Tracheal epithelial cell (primary cell): ENCODE data around the gene OR4D5. TPM values are rescaled to one million over a fixed set of nuclear protein-coding genes. Genes with fewer than 3 reads are reported as not detected.

Source experiments
- total RNA-seq: library from RNA; depleted of rRNA; stranded (reverse); fragments of >200 nt; gene quantifications from 2 replicates; pipeline ENCODE4 v1.2.1, GENCODE V29; 2014

OR4D5 gene
- total RNA-seq: not detected in 2 replicates

DNA sequence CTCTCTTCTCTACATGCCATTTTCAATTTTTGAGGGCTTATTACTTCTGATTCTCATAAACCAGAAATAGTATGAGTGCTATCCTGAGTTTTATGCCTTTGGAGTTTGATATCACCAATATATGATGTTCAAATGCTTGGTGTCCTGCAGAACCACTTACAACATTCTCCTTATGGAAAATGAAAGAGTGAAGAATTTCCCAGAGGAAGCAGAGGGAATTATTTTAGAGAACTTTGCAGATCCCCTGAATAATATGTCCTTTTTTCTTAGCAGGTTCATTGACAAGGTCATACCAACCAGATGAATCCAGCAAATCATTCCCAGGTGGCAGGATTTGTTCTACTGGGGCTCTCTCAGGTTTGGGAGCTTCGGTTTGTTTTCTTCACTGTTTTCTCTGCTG is at the start of gene OR4D5:
TSS of gene OR4D5 (plus strand) at position 301 of the 400 bp plus-strand sequence. CDS start at position 301, 0 bp downstream.

DNA sequence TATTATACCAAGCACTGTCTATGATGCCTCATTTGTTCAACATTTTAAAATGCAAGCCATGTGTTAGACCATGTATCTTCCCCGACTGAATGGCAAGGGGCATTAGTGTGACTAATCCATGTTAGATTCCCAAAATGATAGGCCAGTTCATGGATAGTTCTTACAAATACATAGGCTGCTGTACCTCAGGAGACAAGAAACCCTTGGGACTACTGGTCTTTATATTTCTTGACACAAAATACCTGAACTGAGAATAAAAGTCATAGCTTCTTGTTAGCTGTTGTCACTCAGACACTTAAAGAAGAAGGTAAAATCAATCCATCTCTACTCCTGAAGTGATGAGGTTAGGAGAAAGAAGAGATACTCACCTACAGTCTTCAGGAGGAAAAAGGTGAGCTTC is 37.5 kb upstream of the OR4D5 start, which contains the start of gene OR8D4:
TSS of gene OR8D4 (plus strand) at position 301 of the 400 bp plus-strand sequence. CDS start 4,265 bp downstream, outside the sequence.

DNA sequence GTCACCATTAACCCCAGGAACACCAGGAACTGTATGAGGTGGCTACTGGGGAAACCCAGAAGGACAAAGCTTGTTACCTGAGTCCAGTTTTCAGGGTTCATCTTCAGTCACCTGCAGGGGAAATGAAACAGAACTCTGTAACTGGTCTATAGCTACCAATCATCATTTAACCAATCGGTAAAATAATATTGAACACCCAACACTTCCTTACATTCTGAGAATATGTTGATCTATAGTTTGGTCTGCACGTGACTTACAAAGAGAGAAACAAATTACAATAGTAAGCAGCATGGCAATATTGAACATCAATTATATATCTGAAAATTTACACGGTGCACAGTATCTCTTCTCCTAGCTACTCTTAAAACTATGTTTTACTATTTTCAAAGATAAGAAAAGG is 4.3 kb downstream of the OR4D5 start, which contains the start of gene OR6T1:
TSS of gene OR6T1 (minus strand) at position 101 of the 400 bp plus-strand sequence. CDS start at position 101, 0 bp downstream.

DNA sequence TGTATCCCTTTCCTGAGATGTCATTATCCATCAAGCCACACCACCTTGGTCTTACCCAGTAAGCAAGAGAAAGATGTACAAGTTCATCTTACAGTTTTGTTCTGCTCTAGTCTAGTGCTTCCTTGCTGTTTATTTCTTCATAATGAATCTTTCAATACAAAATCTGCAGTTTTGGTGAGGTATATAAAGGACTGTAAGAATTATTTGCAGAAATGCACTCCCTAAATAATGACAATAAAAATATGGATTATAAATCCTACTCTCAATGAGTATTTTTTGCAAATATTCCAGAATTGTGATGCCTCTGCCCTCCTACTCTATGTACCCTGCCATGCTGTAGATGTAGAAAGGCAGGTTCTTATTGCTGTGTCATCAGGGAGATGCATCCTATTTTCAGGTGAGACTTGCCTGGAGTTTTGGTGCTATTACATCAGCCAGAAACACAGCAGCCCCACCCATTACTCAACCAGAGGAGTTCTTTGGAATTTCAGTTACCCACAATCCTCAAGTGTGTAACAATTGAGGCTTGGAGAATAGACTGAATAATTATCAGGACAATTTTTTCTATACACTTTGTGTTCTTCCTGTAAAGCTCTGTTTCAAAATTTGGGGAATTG is 38.4 kb downstream of the OR4D5 start, which contains the start of gene OR10S1:
TSS of gene OR10S1 (minus strand) at position 51 of the 617 bp plus-strand sequence. CDS start 117 bp downstream, outside the sequence.

Other genes starting within 250 kb of the OR4D5 start
- gene ZNF202, start 198.0 kb upstream of the OR4D5 start, total RNA-seq: 4.3 and 6.3 TPM in 2 replicates
- not detected in 2 replicates for gene OR6X1, start 185.1 kb upstream of the OR4D5 start, total RNA-seq
- not detected in 2 replicates for gene OR6M1, start 133.3 kb upstream of the OR4D5 start, total RNA-seq
- not detected in 2 replicates for gene TMEM225, start 53.9 kb upstream of the OR4D5 start, total RNA-seq
- not detected in 2 replicates for gene OR8D4, start 37.5 kb upstream of the OR4D5 start, total RNA-seq
- not detected in 2 replicates for gene OR6T1, start 4.2 kb downstream of the OR4D5 start, total RNA-seq
- gene OR10S1, start 38.2 kb downstream of the OR4D5 start, total RNA-seq: not detected in 2 replicates
- gene OR10G6, start 55.5 kb downstream of the OR4D5 start, total RNA-seq: not detected in 2 replicates
- under 0.01 TPM in 1 of 2 replicates, not detected in the other for gene OR10G4, start 73.4 kb downstream of the OR4D5 start, total RNA-seq
- gene OR10G9, start 83.4 kb downstream of the OR4D5 start, total RNA-seq: not detected in 2 replicates
- not detected in 2 replicates for gene OR10G8, start 87.2 kb downstream of the OR4D5 start, total RNA-seq
- gene OR10G7, start 101.7 kb downstream of the OR4D5 start, total RNA-seq: not detected in 2 replicates
- gene VWA5A, start 175.8 kb downstream of the OR4D5 start, total RNA-seq: 10.0 and 21.0 TPM in 2 replicates
- not detected in 2 replicates for gene OR10D3, start 243.7 kb downstream of the OR4D5 start, total RNA-seq